Hepatocyte (in vitro differentiated cells): ENCODE measurements around the gene DCST2. TPM values are rescaled to one million over a fixed set of nuclear protein-coding genes. Genes with fewer than 3 reads are reported as not detected.

Source experiments
- DNase-seq: peaks from one replicate; pipeline ENCODE4 v3.0.0-alpha.2; 2016; ENCODE audit warnings: low spot score
- H2AFZ ChIP-seq: fragments of 200-600 bp; sonication (generic); 2 replicates; pipeline ENCODE4 v1.6.0; 2016; ENCODE audit warnings: antibody characterized with exemption, mild to moderate bottlenecking
- H3K27ac ChIP-seq: fragments of 200-600 bp; sonication (generic); 2 replicates; pipeline ENCODE4 v1.5.1; 2016; ENCODE audit warnings: mild to moderate bottlenecking
- H3K27me3 ChIP-seq: fragments of 200-600 bp; sonication (generic); 2 replicates; pipeline ENCODE4 v1.6.1; 2016
- H3K36me3 ChIP-seq: fragments of 200-600 bp; sonication (generic); replicated peaks from 2 replicates; pipeline ENCODE4 v1.5.1; 2016; ENCODE audit warnings: low read depth; ENCODE audit not compliant: insufficient read depth
- H3K4me1 ChIP-seq: fragments of 200-600 bp; sonication (generic); 2 replicates; pipeline ENCODE4 v1.5.1; 2016; ENCODE audit warnings: mild to moderate bottlenecking, moderate library complexity; ENCODE audit not compliant: insufficient read depth
- H3K4me2 ChIP-seq: fragments of 200-600 bp; sonication (generic); 2 replicates; pipeline ENCODE4 v1.6.0; 2016
- H3K4me3 ChIP-seq: fragments of 200-600 bp; sonication (generic); 2 replicates; pipeline ENCODE4 v1.5.1; 2016; ENCODE audit warnings: mild to moderate bottlenecking
- H3K79me2 ChIP-seq: fragments of 200-600 bp; sonication (generic); 2 replicates; pipeline ENCODE4 v1.6.0; 2017; ENCODE audit warnings: mild to moderate bottlenecking
- H3K9me2 ChIP-seq: fragments of 200-600 bp; sonication (generic); replicated peaks from 2 replicates; pipeline ENCODE4 v1.6.0; 2017; ENCODE audit warnings: mild to moderate bottlenecking; ENCODE audit not compliant: insufficient read depth
- H3K9me3 ChIP-seq: fragments of 200-600 bp; sonication (generic); 2 replicates; pipeline ENCODE4 v1.5.1; 2016; ENCODE audit warnings: low read depth, mild to moderate bottlenecking
- H4K20me1 ChIP-seq: fragments of 200-600 bp; sonication (generic); 2 replicates; pipeline ENCODE4 v1.6.0; 2016; ENCODE audit warnings: mild to moderate bottlenecking; ENCODE audit not compliant: insufficient read depth, poor library complexity, severe bottlenecking
- EZH2 ChIP-seq: fragments of 200-600 bp; sonication (generic); IDR thresholded peaks from 2 replicates; pipeline ENCODE4 v1.6.1; 2016; ENCODE audit warnings: antibody characterized with exemption, mild to moderate bottlenecking, borderline replicate concordance
- EZH2phosphoT487 ChIP-seq: fragments of 200-600 bp; sonication (generic); IDR thresholded peaks from one replicate; pipeline ENCODE4 v1.6.1; 2018; ENCODE audit warnings: antibody characterized with exemption, mild to moderate bottlenecking, low read depth, moderate library complexity; ENCODE audit not compliant: unreplicated experiment, severe bottlenecking
- WGBS: methylation state at CpG from one replicate; pipeline ENCODE4 v1.1.6; 2016; ENCODE audit warnings: low lambda C conversion rate; ENCODE audit errors: missing lambda C conversion rate; 5-methylcytosine and 5-hydroxymethylcytosine counted together
- polyA plus RNA-seq: library from polyadenylated mRNA; unstranded; fragments of >200 nt; fragmentation: Nextera tagmentation; extraction: Ambion mirVana; gene quantifications from 2 replicates; pipeline ENCODE4 v1.2.1, GENCODE V29; 2016
- total RNA-seq: library from RNA; depleted of rRNA; stranded (reverse); fragments of >200 nt; gene quantifications from 2 replicates; pipeline ENCODE4 v1.2.3, GENCODE V29; 2014
- TF ChIP-seq, protein P1 (sequence below): fragments of 200-600 bp; sonication (generic); IDR thresholded peaks from 2 replicates; pipeline ENCODE4 v1.5.1; 2016; ENCODE audit warnings: antibody characterized with exemption, mild to moderate bottlenecking; ENCODE audit not compliant: poor library complexity

DCST2 gene
- total and polyA plus RNA-seq, 2 experiments from 2014 or later: 0.47 to 1.6 TPM

DNA sequence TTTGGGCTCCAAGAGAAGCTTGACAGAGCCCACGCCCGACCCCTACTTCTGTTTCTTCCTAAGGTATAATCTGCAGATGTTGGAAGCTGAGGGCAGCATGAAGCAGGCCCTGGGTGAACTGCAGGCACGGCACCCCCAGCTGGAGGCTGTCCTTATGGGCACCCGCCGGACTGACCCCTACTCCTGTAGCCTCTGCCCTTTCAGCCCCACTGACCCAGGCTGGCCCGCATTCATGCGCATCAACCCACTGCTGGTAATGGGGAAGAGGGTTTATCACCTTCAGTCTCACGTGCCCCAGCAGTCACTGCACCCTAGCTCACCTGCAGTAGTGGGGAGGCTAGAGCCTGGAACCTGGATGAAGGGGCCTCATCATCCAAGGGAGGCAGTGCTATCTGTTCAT, 43.3 kb downstream of the DCST2 start:
- 94% methylated on average over 8 of the region's 8 CpGs for WGBS
- no peaks in the 10 kb centered on the region for H3K27me3 ChIP-seq
- H3K9me2 ChIP-seq: no peaks in the 10 kb centered on the region
- DNase-seq: no peak
- H3K79me2 ChIP-seq: peaks cover 20% of the 10 kb centered on the region
- H4K20me1 ChIP-seq: no peaks in the 10 kb centered on the region
- no peak overlapping the region for H2AFZ ChIP-seq
- no peak overlapping the region for H3K4me2 ChIP-seq
- H3K4me3 ChIP-seq: no peak overlapping the region
- H3K4me1 ChIP-seq: no peaks in the 10 kb centered on the region
- H3K36me3 ChIP-seq: no peaks in the 10 kb centered on the region
- H3K27ac ChIP-seq: no peak overlapping the region
- TF ChIP-seq EZH2 (no peak), EZH2phosphoT487 (no peak)
- TF ChIP-seq, protein P1, sequence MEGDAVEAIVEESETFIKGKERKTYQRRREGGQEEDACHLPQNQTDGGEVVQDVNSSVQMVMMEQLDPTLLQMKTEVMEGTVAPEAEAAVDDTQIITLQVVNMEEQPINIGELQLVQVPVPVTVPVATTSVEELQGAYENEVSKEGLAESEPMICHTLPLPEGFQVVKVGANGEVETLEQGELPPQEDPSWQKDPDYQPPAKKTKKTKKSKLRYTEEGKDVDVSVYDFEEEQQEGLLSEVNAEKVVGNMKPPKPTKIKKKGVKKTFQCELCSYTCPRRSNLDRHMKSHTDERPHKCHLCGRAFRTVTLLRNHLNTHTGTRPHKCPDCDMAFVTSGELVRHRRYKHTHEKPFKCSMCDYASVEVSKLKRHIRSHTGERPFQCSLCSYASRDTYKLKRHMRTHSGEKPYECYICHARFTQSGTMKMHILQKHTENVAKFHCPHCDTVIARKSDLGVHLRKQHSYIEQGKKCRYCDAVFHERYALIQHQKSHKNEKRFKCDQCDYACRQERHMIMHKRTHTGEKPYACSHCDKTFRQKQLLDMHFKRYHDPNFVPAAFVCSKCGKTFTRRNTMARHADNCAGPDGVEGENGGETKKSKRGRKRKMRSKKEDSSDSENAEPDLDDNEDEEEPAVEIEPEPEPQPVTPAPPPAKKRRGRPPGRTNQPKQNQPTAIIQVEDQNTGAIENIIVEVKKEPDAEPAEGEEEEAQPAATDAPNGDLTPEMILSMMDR: no peak
- H3K9me3 ChIP-seq: no peaks in the 10 kb centered on the region

DNA sequence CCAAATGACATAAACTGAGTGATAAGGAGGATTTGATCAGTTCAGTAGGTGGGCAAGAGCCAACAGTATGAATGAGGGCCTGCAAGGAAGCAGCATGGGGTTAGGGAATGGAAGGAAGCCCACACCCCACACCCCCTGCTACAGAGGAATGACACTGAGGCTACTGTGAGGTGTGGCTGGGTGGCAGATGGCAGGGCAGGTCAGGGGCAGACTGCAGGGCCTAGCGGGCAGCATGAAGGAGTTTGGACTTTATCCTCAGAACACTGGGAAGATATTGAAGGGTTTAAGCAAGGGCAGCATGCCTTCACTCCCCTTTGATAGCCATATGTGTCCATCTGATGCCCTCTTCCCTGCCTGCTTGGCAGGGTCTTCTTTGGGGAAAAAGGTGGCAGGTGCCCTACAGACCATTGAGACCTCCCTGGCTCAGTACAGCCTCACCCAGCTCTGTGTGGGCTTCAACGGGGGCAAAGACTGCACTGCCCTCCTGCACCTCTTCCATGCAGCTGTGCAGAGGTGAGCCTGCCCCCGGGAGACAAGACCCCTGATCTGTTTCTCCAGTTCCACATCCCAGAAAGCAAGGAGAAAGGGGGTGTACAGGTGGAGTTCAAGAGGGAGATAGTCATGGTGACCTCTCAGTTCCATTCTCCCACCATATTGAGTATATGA, 44.3 kb downstream of the DCST2 start:
- no peaks in the 10 kb centered on the region for H3K36me3 ChIP-seq
- H4K20me1 ChIP-seq: no peaks in the 10 kb centered on the region

DNA sequence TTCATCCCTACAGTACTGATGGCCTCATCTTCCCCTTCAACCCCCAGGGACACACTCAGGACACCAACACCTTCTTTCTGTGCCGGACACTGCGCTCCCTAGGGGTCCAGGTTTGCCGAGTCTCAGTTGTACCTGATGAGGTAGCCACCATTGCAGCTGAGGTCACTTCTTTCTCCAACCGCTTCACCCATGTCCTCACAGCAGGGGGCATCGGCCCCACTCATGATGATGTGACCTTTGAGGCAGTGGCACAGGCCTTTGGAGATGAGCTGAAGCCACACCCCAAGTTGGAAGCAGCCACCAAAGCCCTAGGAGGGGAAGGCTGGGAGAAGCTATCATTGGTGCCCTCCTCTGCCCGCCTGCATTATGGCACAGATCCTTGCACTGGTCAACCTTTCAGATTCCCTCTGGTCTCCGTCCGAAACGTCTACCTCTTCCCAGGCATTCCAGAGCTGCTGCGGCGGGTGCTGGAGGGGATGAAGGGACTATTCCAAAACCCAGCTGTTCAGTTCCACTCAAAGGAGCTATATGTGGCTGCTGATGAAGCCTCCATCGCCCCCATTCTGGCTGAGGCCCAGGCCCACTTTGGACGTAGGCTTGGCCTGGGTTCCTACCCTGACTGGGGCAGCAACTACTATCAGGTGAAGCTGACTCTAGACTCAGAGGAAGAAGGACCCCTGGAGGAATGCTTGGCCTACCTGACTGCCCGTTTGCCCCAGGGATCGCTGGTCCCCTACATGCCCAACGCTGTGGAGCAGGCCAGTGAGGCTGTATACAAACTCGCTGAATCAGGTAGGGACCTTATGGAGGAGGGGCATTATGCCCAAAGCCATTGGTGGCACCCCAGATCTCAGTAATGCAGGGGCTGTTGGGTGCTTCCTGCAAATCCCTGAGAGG, 45.3 kb downstream of the DCST2 start:
- H3K27me3 ChIP-seq: no peaks in the 10 kb centered on the region
- H3K79me2 ChIP-seq: peaks cover 38% of the 10 kb centered on the region
- H3K27ac ChIP-seq: no peak overlapping the region
- TF ChIP-seq EZH2: no peak
- TF ChIP-seq, protein P1: no peak
- TF ChIP-seq EZH2phosphoT487: no peak
- 96% methylated on average over 17 of the region's 17 CpGs for WGBS
- H4K20me1 ChIP-seq: no peaks in the 10 kb centered on the region
- no peak overlapping the region for H3K4me3 ChIP-seq
- peaks cover 11% of the 10 kb centered on the region for H3K4me1 ChIP-seq
- no peaks in the 10 kb centered on the region for H3K9me2 ChIP-seq
- no peak overlapping the region for H3K4me2 ChIP-seq
- H3K9me3 ChIP-seq: no peaks in the 10 kb centered on the region
- H2AFZ ChIP-seq: no peak overlapping the region
- no peak for DNase-seq
- H3K36me3 ChIP-seq: no peaks in the 10 kb centered on the region

More for the DNA sequence above, 44.3 kb downstream of the DCST2 start:
- H3K4me3 ChIP-seq: no peak overlapping the region
- no peak for DNase-seq
- 81% methylated on average over 3 of the region's 3 CpGs for WGBS
- TF ChIP-seq, protein P1: no peak
- no peak for TF ChIP-seq EZH2phosphoT487
- no peak for TF ChIP-seq EZH2
- H3K9me3 ChIP-seq: no peaks in the 10 kb centered on the region
- H3K9me2 ChIP-seq: no peaks in the 10 kb centered on the region
- H3K4me1 ChIP-seq: peaks cover 5% of the 10 kb centered on the region
- peaks cover 30% of the 10 kb centered on the region for H3K79me2 ChIP-seq
- H3K27ac ChIP-seq: no peak overlapping the region
- H3K4me2 ChIP-seq: no peak overlapping the region
- no peak overlapping the region for H2AFZ ChIP-seq
- no peaks in the 10 kb centered on the region for H3K27me3 ChIP-seq
